ENCODE data around the gene CHEK2. TPM values are rescaled to one million over a fixed set of nuclear protein-coding genes. Genes with fewer than 3 reads are reported as not detected.

The CHEK2 gene
- total RNA-seq: 1 to 10 TPM; 2.9 to 7.4 (median 4.7) TPM

- ATAC-seq (ENCODE audit: low FRiP score): peak; percentile 97
- TF ChIP-seq, protein P1, sequence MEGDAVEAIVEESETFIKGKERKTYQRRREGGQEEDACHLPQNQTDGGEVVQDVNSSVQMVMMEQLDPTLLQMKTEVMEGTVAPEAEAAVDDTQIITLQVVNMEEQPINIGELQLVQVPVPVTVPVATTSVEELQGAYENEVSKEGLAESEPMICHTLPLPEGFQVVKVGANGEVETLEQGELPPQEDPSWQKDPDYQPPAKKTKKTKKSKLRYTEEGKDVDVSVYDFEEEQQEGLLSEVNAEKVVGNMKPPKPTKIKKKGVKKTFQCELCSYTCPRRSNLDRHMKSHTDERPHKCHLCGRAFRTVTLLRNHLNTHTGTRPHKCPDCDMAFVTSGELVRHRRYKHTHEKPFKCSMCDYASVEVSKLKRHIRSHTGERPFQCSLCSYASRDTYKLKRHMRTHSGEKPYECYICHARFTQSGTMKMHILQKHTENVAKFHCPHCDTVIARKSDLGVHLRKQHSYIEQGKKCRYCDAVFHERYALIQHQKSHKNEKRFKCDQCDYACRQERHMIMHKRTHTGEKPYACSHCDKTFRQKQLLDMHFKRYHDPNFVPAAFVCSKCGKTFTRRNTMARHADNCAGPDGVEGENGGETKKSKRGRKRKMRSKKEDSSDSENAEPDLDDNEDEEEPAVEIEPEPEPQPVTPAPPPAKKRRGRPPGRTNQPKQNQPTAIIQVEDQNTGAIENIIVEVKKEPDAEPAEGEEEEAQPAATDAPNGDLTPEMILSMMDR (IDR thresholded peaks at IDR 0.05): no peak
- DNase-seq (ENCODE audit: low spot score): peak; percentile 89
These were observed at the start of gene CHEK2, which contains the start of gene HSCB for GRCh38 chr22:28741785-28742561. Gene CHEK2, minus strand, starts transcription at chr22:28741820. Its CDS starts 7,099 bp downstream, at chr22:28734721. Gene HSCB, plus strand, starts transcription at chr22:28742039. Its CDS starts 57 bp downstream, at chr22:28742096.

GRCh38 chr22:28791124-28791523, 49.5 kb upstream of the CHEK2 start:
- ATAC-seq (ENCODE audit: low FRiP score): no peak

DNA sequence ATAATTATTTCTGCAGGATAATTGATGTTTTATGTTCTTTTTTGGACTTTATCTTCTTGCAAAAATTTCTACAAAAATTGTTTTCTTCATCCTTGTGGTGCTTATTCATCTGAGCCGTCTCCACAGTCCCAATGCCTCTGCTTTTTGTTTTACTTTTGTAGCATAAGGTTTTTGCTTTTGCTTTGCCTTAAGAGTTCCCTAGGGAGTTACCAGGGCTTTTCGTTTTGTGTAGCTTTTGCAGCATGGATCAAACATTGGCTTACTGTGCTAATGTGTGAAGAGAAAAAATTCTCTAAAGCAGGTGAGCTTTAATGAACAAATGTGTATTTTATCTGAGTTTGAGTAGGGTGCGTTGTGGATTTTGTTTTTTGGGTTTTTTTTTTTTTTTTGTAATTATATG, 47.0 kb upstream of the CHEK2 start:
- DNase-seq (ENCODE audit: low spot score) (no peak), ATAC-seq (ENCODE audit: low FRiP score) (no peak)
- TF ChIP-seq, protein P1 (IDR thresholded peaks at IDR 0.05): no peak

More at GRCh38 chr22:28791124-28791523, 49.5 kb upstream of the CHEK2 start:
- no peak for DNase-seq (ENCODE audit: low spot score)
- TF ChIP-seq, protein P1 (IDR thresholded peaks at IDR 0.05): no peak

- no peak for DNase-seq (ENCODE audit: low spot score)
- TF ChIP-seq, protein P1 (IDR thresholded peaks at IDR 0.05): no peak
- ATAC-seq (ENCODE audit: low FRiP score): no peak
These were observed 42.4 kb upstream of the CHEK2 start for GRCh38 chr22:28783786-28784671.

DNA sequence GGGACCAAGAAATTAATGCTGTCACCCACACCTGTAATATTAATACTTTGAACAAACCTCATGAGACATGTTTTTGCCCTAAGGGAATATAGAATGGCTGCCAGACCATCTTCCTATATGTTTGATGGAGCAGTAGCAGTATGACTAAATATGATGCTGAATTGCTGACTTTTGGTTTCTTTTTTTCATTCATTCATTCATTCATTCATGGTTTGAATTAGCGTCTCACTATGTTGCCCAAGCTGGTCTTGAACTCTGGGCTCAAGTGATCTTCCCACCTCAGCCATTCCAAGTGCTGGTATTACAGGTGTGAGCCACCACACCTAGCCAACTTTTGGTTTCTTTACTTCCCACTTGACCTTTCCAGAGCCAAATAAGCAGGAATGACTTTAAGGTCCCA, 38.7 kb upstream of the CHEK2 start:
- TF ChIP-seq, protein P1 (IDR thresholded peaks at IDR 0.05): no peak
- DNase-seq (ENCODE audit: low spot score) (no peak), ATAC-seq (ENCODE audit: low FRiP score) (no peak)

DNA sequence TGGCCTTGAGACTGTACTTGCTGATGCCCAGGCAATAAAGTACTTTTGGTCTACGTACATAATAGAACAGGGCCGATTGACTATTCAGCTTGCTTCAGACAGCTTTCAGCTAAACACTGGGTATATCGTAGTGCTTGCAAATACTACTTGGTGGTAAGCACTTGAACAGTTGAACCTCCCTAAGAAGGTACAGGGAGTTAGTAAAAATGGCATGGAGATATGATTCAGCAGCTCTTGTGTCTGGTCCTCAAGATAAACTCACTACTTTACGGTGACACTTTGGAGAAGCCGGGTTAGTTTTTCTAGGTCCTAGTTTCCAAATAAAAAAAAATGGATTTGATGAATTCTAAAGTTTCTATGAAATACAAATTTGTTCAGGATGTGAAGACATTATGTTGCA, 38.2 kb upstream of the CHEK2 start:
- ATAC-seq (ENCODE audit: low FRiP score): no peak
- DNase-seq (ENCODE audit: low spot score): no peak
- TF ChIP-seq, protein P1 (IDR thresholded peaks at IDR 0.05): no peak
